IgD-negative memory B cell (primary cell): Measurements from ENCODE around the gene ADGRD1. TPM values are rescaled to one million over a fixed set of nuclear protein-coding genes. Genes with fewer than 3 reads are reported as not detected.
"Not testable (repeated sequence)": the region's sequence is repeated elsewhere in the genome, so short reads cannot be mapped to it uniquely, and the experiment has no call there.

Source experiments
- H3K27ac Mint-ChIP-seq, 3 donors: one replicate each; pipeline ENCODE4 v1.8.0; 2020 to 2022; ENCODE audit warnings: mild to moderate bottlenecking in 3 of 3, mixed read lengths in 3 of 3, moderate library complexity in 1 of 3
- H3K27me3 Mint-ChIP-seq: one replicate; pipeline ENCODE4 v1.8.0; 2021; ENCODE audit warnings: mixed read lengths
- H3K36me3 Mint-ChIP-seq: one replicate; pipeline ENCODE4 v1.8.0; 2020; ENCODE audit warnings: mild to moderate bottlenecking, mixed read lengths
- H3K4me1 Mint-ChIP-seq, 3 donors: one replicate each; pipeline ENCODE4 v1.8.0; 2020 to 2022; ENCODE audit warnings: mixed read lengths in 3 of 3, mild to moderate bottlenecking in 1 of 3
- H3K4me3 Mint-ChIP-seq, 4 donors: one replicate each; pipeline ENCODE4 v1.8.0; 2020 to 2022; ENCODE audit warnings: mild to moderate bottlenecking in 4 of 4, mixed read lengths in 4 of 4, moderate library complexity in 3 of 4
- H3K9me3 Mint-ChIP-seq, 3 donors: one replicate each; pipeline ENCODE4 v1.8.0; 2020 to 2021; ENCODE audit warnings: mixed read lengths in 3 of 3, mild to moderate bottlenecking in 1 of 3
- polyA plus RNA-seq: library from polyadenylated mRNA; unstranded; fragments of 300-500 nt; fragmentation: Illumina TruSeq; gene quantifications from one replicate; pipeline ENCODE4 v1.2.3, GENCODE V29; 2021

The ADGRD1 gene
- polyA plus RNA-seq, 1 donor from 2014 or later = 0.50 TPM

- Mint-ChIP-seq H3K36me3 (no peaks in the 10 kb centered on the region), H3K4me1 (peaks cover 0 to 1% (median 0%) of the 10 kb centered on the region in 3 donors), H3K27ac (no peak overlapping the region), H3K4me3 (no peak overlapping the region), H3K9me3 (peaks cover 0 to 3% (median 0%) of the 10 kb centered on the region in 3 donors), H3K27me3 (peaks cover 23% of the 10 kb centered on the region)
These were observed 24.3 kb upstream of the ADGRD1 start for GRCh38 chr12:130929363-130929762.

- Mint-ChIP-seq H3K4me1 (peaks cover 0 to 1% (median 0%) of the 10 kb centered on the region in 3 donors), H3K36me3 (no peaks in the 10 kb centered on the region), H3K4me3 (no peak overlapping the region), H3K27ac (no peak overlapping the region), H3K9me3 (peaks cover 0 to 3% (median 0%) of the 10 kb centered on the region in 3 donors), H3K27me3 (peaks cover 26% of the 10 kb centered on the region)
These were observed 21.4 kb upstream of the ADGRD1 start for GRCh38 chr12:130932061-130932930.

GRCh38 chr12:130933269-130933995, 20.3 kb upstream of the ADGRD1 start:
- Mint-ChIP-seq H3K4me3 (no peak overlapping the region), H3K27ac (no peak overlapping the region), H3K36me3 (no peaks in the 10 kb centered on the region), H3K27me3 (peaks cover 21% of the 10 kb centered on the region), H3K4me1 (peaks cover 0 to 1% (median 0%) of the 10 kb centered on the region in 3 donors), H3K9me3 (peaks cover 0 to 3% (median 0%) of the 10 kb centered on the region in 3 donors)

GRCh38 chr12:130934753-130935152, 19.0 kb upstream of the ADGRD1 start:
- Mint-ChIP-seq H3K27me3 (peaks cover 14% of the 10 kb centered on the region), H3K4me1 (peaks cover 0 to 1% (median 0%) of the 10 kb centered on the region in 3 donors), H3K9me3 (peaks cover 2 to 3% (median 3%) of the 10 kb centered on the region in 3 donors), H3K27ac (no peak overlapping the region), H3K36me3 (no peaks in the 10 kb centered on the region), H3K4me3 (no peak overlapping the region)

GRCh38 chr12:130936561-130936960, 17.1 kb upstream of the ADGRD1 start:
- H3K27me3 Mint-ChIP-seq = peaks cover 11% of the 10 kb centered on the region

GRCh38 chr12:130937063-130937462, 16.6 kb upstream of the ADGRD1 start:
- Mint-ChIP-seq H3K36me3 (no peaks in the 10 kb centered on the region), H3K27me3 (peaks cover 10% of the 10 kb centered on the region), H3K9me3 (peaks cover 2 to 16% (median 8%) of the 10 kb centered on the region in 3 donors), H3K27ac (no peak overlapping the region), H3K4me1 (peaks cover 0 to 1% (median 0%) of the 10 kb centered on the region in 3 donors), H3K4me3 (no peak overlapping the region)

More at GRCh38 chr12:130936561-130936960, 17.1 kb upstream of the ADGRD1 start:
- Mint-ChIP-seq H3K9me3 (peaks cover 2 to 13% (median 8%) of the 10 kb centered on the region in 3 donors), H3K4me1 (peaks cover 0 to 1% (median 0%) of the 10 kb centered on the region in 3 donors), H3K27ac (no peak overlapping the region), H3K36me3 (no peaks in the 10 kb centered on the region), H3K4me3 (no peak overlapping the region)

- H3K27ac Mint-ChIP-seq, H3K4me3 Mint-ChIP-seq, H3K27me3 Mint-ChIP-seq, H3K4me1 Mint-ChIP-seq, H3K36me3 Mint-ChIP-seq: not testable (repeated sequence)
- H3K9me3 Mint-ChIP-seq = peaks cover 2 to 17% (median 8%) of the 10 kb centered on the region in 3 donors
These were observed 16.2 kb upstream of the ADGRD1 start for GRCh38 chr12:130937546-130937945.

GRCh38 chr12:130938186-130938585, 15.5 kb upstream of the ADGRD1 start:
- no peak overlapping the region for H3K27ac Mint-ChIP-seq
- H3K4me1 Mint-ChIP-seq = no peaks in the 10 kb centered on the region
- H3K9me3 Mint-ChIP-seq = peaks cover 2 to 17% (median 8%) of the 10 kb centered on the region in 3 donors
- no peaks in the 10 kb centered on the region for H3K36me3 Mint-ChIP-seq
- peaks cover 7% of the 10 kb centered on the region for H3K27me3 Mint-ChIP-seq
- H3K4me3 Mint-ChIP-seq = no peak overlapping the region

GRCh38 chr12:130944878-130945277, 8.8 kb upstream of the ADGRD1 start:
- H3K36me3 Mint-ChIP-seq = peaks cover 5% of the 10 kb centered on the region
- peaks cover 11 to 39% (median 18%) of the 10 kb centered on the region in 3 donors for H3K9me3 Mint-ChIP-seq
- H3K27ac Mint-ChIP-seq = no peak overlapping the region
- peaks cover 4% of the 10 kb centered on the region for H3K27me3 Mint-ChIP-seq
- no peaks in the 10 kb centered on the region for H3K4me1 Mint-ChIP-seq
- H3K4me3 Mint-ChIP-seq = no peak overlapping the region

GRCh38 chr12:130945786-130946492, 7.8 kb upstream of the ADGRD1 start:
- H3K9me3 Mint-ChIP-seq = peaks cover 11 to 33% (median 18%) of the 10 kb centered on the region in 3 donors
- H3K4me1 Mint-ChIP-seq = no peaks in the 10 kb centered on the region
- H3K27me3 Mint-ChIP-seq = peaks cover 3% of the 10 kb centered on the region
- H3K27ac Mint-ChIP-seq = no peak overlapping the region
- H3K4me3 Mint-ChIP-seq = no peak overlapping the region
- peaks cover 5% of the 10 kb centered on the region for H3K36me3 Mint-ChIP-seq

GRCh38 chr12:130947028-130947613, 6.6 kb upstream of the ADGRD1 start:
- H3K36me3 Mint-ChIP-seq = peaks cover 5% of the 10 kb centered on the region
- peaks cover 11 to 27% (median 13%) of the 10 kb centered on the region in 3 donors for H3K9me3 Mint-ChIP-seq
- peaks cover 3% of the 10 kb centered on the region for H3K27me3 Mint-ChIP-seq
- peak overlapping the region in 1 of 3 donors; percentile 80 for H3K27ac Mint-ChIP-seq
- no peak overlapping the region for H3K4me3 Mint-ChIP-seq
- no peaks in the 10 kb centered on the region for H3K4me1 Mint-ChIP-seq

GRCh38 chr12:130948136-130948535, 5.6 kb upstream of the ADGRD1 start:
- H3K4me1 Mint-ChIP-seq = no peaks in the 10 kb centered on the region
- peaks cover 3% of the 10 kb centered on the region for H3K27me3 Mint-ChIP-seq
- H3K4me3 Mint-ChIP-seq = no peak overlapping the region
- peak overlapping the region in 1 of 3 donors; percentile 24 for H3K27ac Mint-ChIP-seq
- H3K36me3 Mint-ChIP-seq = peaks cover 5% of the 10 kb centered on the region
- peaks cover 11 to 26% (median 13%) of the 10 kb centered on the region in 3 donors for H3K9me3 Mint-ChIP-seq

GRCh38 chr12:130948751-130949150, 5.0 kb upstream of the ADGRD1 start:
- peaks cover 3% of the 10 kb centered on the region for H3K27me3 Mint-ChIP-seq
- peaks cover 11 to 22% (median 13%) of the 10 kb centered on the region in 3 donors for H3K9me3 Mint-ChIP-seq
- H3K36me3 Mint-ChIP-seq = peaks cover 5% of the 10 kb centered on the region
- no peak overlapping the region for H3K4me3 Mint-ChIP-seq
- peaks cover 0 to 3% (median 3%) of the 10 kb centered on the region in 3 donors for H3K4me1 Mint-ChIP-seq
- no peak overlapping the region for H3K27ac Mint-ChIP-seq

- Mint-ChIP-seq H3K9me3 (peaks cover 7 to 12% (median 11%) of the 10 kb centered on the region in 3 donors), H3K4me1 (peaks cover 0 to 6% (median 4%) of the 10 kb centered on the region in 3 donors), H3K27me3 (peaks cover 6% of the 10 kb centered on the region), H3K4me3 (no peak overlapping the region), H3K27ac (no peak overlapping the region), H3K36me3 (peaks cover 5% of the 10 kb centered on the region)
These were observed 3.9 kb upstream of the ADGRD1 start for GRCh38 chr12:130949806-130950205.
